ENCODE measurements around the gene RC3H2. TPM values are rescaled to one million over a fixed set of nuclear protein-coding genes. Genes with fewer than 3 reads are reported as not detected.

The RC3H2 gene, protein sequence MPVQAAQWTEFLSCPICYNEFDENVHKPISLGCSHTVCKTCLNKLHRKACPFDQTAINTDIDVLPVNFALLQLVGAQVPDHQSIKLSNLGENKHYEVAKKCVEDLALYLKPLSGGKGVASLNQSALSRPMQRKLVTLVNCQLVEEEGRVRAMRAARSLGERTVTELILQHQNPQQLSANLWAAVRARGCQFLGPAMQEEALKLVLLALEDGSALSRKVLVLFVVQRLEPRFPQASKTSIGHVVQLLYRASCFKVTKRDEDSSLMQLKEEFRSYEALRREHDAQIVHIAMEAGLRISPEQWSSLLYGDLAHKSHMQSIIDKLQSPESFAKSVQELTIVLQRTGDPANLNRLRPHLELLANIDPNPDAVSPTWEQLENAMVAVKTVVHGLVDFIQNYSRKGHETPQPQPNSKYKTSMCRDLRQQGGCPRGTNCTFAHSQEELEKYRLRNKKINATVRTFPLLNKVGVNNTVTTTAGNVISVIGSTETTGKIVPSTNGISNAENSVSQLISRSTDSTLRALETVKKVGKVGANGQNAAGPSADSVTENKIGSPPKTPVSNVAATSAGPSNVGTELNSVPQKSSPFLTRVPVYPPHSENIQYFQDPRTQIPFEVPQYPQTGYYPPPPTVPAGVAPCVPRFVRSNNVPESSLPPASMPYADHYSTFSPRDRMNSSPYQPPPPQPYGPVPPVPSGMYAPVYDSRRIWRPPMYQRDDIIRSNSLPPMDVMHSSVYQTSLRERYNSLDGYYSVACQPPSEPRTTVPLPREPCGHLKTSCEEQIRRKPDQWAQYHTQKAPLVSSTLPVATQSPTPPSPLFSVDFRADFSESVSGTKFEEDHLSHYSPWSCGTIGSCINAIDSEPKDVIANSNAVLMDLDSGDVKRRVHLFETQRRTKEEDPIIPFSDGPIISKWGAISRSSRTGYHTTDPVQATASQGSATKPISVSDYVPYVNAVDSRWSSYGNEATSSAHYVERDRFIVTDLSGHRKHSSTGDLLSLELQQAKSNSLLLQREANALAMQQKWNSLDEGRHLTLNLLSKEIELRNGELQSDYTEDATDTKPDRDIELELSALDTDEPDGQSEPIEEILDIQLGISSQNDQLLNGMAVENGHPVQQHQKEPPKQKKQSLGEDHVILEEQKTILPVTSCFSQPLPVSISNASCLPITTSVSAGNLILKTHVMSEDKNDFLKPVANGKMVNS
- total RNA-seq = 10 to 100 TPM; 24.9 to 40.9 (median 32.0) TPM
- polyA plus RNA-seq = 10 to 100 TPM; 10.2 to 17.5 TPM
- long read RNA-seq, donor 1, partial matches to known transcripts = 7 of 18 reads
- long read RNA-seq, donor 1, other reads (novel, unspliced or antisense) = 10 of 18 reads
- long read RNA-seq, donor 2, partial matches to known transcripts = 0 of 2 reads
- long read RNA-seq, donor 2, other reads (novel, unspliced or antisense) = 0 of 2 reads
- long read RNA-seq, donor 3, transcript RC3H2-202 (21 exons, 3,991 nt) = major isoform, 10 of 36 reads
- long read RNA-seq, donor 3, partial matches to known transcripts = 3 of 36 reads
- long read RNA-seq, donor 3, other reads (novel, unspliced or antisense) = 17 of 36 reads

DNA sequence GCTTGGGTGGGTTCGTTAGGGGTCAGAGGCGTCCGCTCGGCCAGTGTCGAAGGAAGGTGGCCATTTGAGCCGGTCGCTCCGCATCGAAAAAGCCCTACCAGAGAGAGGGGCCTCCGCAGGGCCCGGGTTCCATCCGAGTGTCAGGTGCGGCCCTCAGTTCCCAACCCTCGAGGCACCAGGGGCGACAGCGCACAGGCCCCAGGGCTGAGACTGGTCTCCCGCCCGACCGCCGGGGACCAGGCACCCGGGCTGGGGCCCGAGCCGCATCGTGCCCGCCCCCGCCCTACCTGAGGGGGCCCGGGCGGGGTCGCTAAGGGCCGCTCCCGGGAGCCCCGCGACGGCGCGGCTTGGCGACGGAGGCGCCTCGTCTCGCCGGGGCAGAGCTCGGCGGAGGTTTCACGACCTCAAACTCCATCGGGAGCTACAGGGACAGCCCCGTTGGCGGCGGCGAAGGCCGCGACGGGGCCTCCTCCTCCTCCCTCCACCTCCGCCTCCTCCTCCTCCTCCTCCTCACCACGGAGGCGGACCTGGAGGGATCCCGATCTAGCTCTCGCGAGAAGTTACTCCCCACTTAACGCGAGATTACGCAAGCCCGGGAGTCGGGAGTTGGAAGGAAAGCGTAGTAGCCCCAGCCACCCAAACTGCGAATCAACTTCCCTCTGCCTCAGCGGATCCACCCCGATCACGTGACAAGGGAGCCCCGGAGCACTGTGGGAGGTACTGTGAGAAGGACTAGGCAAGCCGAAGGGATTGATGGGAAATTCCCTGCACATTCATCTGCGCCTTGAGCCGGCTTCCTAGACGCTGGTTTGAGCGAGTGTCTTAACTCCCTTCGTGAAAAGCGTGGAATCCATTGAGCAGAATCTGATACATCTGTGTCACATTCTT, at the start of gene RC3H2:
Gene RC3H2, minus strand, starts transcription at position 537 of the 888 bp plus-strand sequence. CDS start 7,850 bp downstream, outside the sequence.
- no peaks in the 10 kb centered on the region for H3K27me3 ChIP-seq
- intact Hi-C loops (cut with DNase I) = loop anchor here in 1 of 4 donors (10.0 kb wide), 1 partner anchor 90 kb away; no protein-coding TSS in a partner anchor
- H3K36me3 ChIP-seq = no peaks in the 10 kb centered on the region
- TF ChIP-seq, protein P1, sequence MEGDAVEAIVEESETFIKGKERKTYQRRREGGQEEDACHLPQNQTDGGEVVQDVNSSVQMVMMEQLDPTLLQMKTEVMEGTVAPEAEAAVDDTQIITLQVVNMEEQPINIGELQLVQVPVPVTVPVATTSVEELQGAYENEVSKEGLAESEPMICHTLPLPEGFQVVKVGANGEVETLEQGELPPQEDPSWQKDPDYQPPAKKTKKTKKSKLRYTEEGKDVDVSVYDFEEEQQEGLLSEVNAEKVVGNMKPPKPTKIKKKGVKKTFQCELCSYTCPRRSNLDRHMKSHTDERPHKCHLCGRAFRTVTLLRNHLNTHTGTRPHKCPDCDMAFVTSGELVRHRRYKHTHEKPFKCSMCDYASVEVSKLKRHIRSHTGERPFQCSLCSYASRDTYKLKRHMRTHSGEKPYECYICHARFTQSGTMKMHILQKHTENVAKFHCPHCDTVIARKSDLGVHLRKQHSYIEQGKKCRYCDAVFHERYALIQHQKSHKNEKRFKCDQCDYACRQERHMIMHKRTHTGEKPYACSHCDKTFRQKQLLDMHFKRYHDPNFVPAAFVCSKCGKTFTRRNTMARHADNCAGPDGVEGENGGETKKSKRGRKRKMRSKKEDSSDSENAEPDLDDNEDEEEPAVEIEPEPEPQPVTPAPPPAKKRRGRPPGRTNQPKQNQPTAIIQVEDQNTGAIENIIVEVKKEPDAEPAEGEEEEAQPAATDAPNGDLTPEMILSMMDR (IDR thresholded peaks at IDR 0.05) = peak in 2 of 3 donors; percentile 23 to 28
- TF ChIP-seq POLR2A (IDR thresholded peaks at IDR 0.05) (peak; percentile 93), EP300 (IDR thresholded peaks at IDR 0.05) (no peak)
- H3K4me1 ChIP-seq (ENCODE audit: insufficient read depth) = peaks cover 2% of the 10 kb centered on the region
- peak within 1 kb of the TSS; percentile 82 to 83 for H3K27ac ChIP-seq
- no peaks in the 10 kb centered on the region for H3K9me3 ChIP-seq
- peak; percentile 99 for DNase-seq
- peak within 1 kb of the TSS; percentile 100 for H3K4me3 ChIP-seq
- WGBS, 3 donors = 0 to 1% (median 0%) methylated on average over 36 to 77 of the region's 77 CpGs

DNA sequence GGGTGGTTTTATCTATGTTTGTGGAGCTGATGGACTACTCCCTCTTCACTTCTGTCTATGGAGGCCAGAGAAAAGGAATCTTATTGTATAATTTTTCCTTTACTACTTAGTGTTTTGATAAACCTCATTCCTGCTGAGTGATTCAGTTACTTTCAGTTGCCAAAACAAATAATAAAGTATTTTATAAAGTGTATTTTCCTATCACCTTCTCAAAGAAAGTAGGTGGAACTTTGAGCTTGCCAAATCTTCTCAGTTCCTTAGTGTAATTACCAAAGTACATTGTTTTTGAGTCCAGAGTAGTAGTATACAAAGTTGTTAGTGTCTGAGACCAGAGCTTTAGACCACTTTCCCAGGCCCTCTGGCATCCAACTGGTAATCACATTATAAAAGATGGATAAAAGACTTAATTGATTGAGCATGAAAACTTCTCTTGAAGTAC, 49.1 kb upstream of the RC3H2 start:
- no peak overlapping the region for H3K27ac ChIP-seq
- intact Hi-C loops (cut with DNase I) = no loop called here

DNA sequence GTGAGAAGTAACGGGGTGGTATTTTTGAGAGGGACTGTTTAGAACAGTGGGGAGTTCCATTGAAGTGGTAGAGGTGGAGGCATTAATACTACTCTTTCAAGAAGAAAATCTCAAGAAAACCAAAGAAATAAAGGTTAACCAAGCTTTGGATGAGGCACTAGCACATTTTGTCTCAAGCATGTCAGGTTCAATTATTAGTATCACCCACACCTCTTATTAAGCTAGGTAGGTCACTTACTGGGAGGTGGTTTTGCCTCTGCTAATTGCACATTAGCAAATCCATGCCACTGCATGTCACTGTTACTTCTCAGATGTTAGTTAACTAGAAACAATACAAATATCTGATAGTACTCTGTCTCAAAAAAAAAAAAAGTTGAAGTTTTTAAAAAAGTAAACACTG, 45.9 kb upstream of the RC3H2 start:
- Histone ChIP-seq H3K4me3 (no peak overlapping the region), H3K27ac (no peak overlapping the region), H3K27me3 (no peaks in the 10 kb centered on the region), H3K9me3 (no peaks in the 10 kb centered on the region), H3K4me1 (ENCODE audit: insufficient read depth) (peaks cover 7% of the 10 kb centered on the region), H3K36me3 (no peaks in the 10 kb centered on the region)
- 92 to 93% (median 93%) methylated on average over 1 of the region's 1 CpG for WGBS, 3 donors
- intact Hi-C loops (cut with DNase I) = no loop called here
- TF ChIP-seq, protein P1 (IDR thresholded peaks at IDR 0.05) = no peak
- TF ChIP-seq POLR2A (IDR thresholded peaks at IDR 0.05) (no peak), EP300 (IDR thresholded peaks at IDR 0.05) (no peak)
- no peak for DNase-seq

More for the DNA sequence above, 49.1 kb upstream of the RC3H2 start:
- no peaks in the 10 kb centered on the region for H3K36me3 ChIP-seq
- peaks cover 7% of the 10 kb centered on the region for H3K4me1 ChIP-seq (ENCODE audit: insufficient read depth)
- H3K9me3 ChIP-seq = no peaks in the 10 kb centered on the region
- no peaks in the 10 kb centered on the region for H3K27me3 ChIP-seq
- no peak overlapping the region for H3K4me3 ChIP-seq
- no peak for DNase-seq
- no peak for TF ChIP-seq POLR2A (IDR thresholded peaks at IDR 0.05)
- TF ChIP-seq, protein P1 (IDR thresholded peaks at IDR 0.05) = no peak
- TF ChIP-seq EP300 (IDR thresholded peaks at IDR 0.05) = no peak
